GM06990 (cell line): ENCODE measurements around the gene XYLT1.

Experiments used
- DNase-seq: peaks from one replicate; pipeline ENCODE4 v3.0.0-alpha.2; 2011; ENCODE audit not compliant: insufficient read length; ENCODE audit errors: extremely low read depth
- H3K27me3 ChIP-seq: replicated peaks from 2 replicates; pipeline ENCODE4 v1.6.0; 2011; ENCODE audit warnings: low read length; ENCODE audit not compliant: control insufficient read depth, insufficient read depth
- H3K36me3 ChIP-seq: 2 replicates; pipeline ENCODE4 v1.5.1; 2011; ENCODE audit warnings: low read length; ENCODE audit not compliant: control insufficient read depth, insufficient read depth
- H3K4me3 ChIP-seq: replicated peaks from 2 replicates; pipeline ENCODE4 v1.5.1; 2011; ENCODE audit warnings: low read depth, mild to moderate bottlenecking, control low read depth, low read length
- CTCF ChIP-seq: IDR thresholded peaks from 2 replicates; pipeline ENCODE4 v1.5.1; 2011; ENCODE audit warnings: low read length, control low read depth, mild to moderate bottlenecking, inconsistent platforms; ENCODE audit not compliant: insufficient read depth, poor library complexity, severe bottlenecking

XYLT1 gene

GRCh38 chr16:17162560-17162959 is 308.2 kb downstream of the XYLT1 start:
- DNase-seq = no peak
- no peaks in the 10 kb centered on the region for H3K36me3 ChIP-seq
- H3K27me3 ChIP-seq = no peaks in the 10 kb centered on the region
- H3K4me3 ChIP-seq = no peak overlapping the region
- no peak for TF ChIP-seq CTCF

- H3K27me3 ChIP-seq = no peaks in the 10 kb centered on the region
- no peak for DNase-seq
- H3K4me3 ChIP-seq = no peak overlapping the region
- no peaks in the 10 kb centered on the region for H3K36me3 ChIP-seq
- TF ChIP-seq CTCF = no peak
Observed at GRCh38 chr16:17160920-17161431, 309.8 kb downstream of the XYLT1 start.

- Histone ChIP-seq H3K27me3 (no peaks in the 10 kb centered on the region), H3K4me3 (no peak overlapping the region), H3K36me3 (no peaks in the 10 kb centered on the region)
- no peak for TF ChIP-seq CTCF
- no peak for DNase-seq
Observed at GRCh38 chr16:17160285-17160853, 310.4 kb downstream of the XYLT1 start.

- Histone ChIP-seq H3K4me3 (no peak overlapping the region), H3K36me3 (no peaks in the 10 kb centered on the region), H3K27me3 (no peaks in the 10 kb centered on the region)
- DNase-seq = no peak
- no peak for TF ChIP-seq CTCF
Observed at GRCh38 chr16:17159617-17160016, 311.1 kb downstream of the XYLT1 start.

- no peak for TF ChIP-seq CTCF
- H3K4me3 ChIP-seq = no peak overlapping the region
- DNase-seq = no peak
- H3K36me3 ChIP-seq = no peaks in the 10 kb centered on the region
- H3K27me3 ChIP-seq = no peaks in the 10 kb centered on the region
Observed at GRCh38 chr16:17155936-17156335, 314.8 kb downstream of the XYLT1 start.

- H3K36me3 ChIP-seq = no peaks in the 10 kb centered on the region
- no peak overlapping the region for H3K4me3 ChIP-seq
- no peak for TF ChIP-seq CTCF
- no peaks in the 10 kb centered on the region for H3K27me3 ChIP-seq
- DNase-seq = no peak
Observed at GRCh38 chr16:17155485-17155884, 315.3 kb downstream of the XYLT1 start.
